NCI-H69 (cell line): Measurements from ENCODE around the gene WWP2.
A peak's percentile ranks its signal among the peaks of the same experiment; 100 is the strongest.
"Not testable (repeated sequence)": the region's sequence is repeated elsewhere in the genome, so short reads cannot be mapped to it uniquely, and the experiment has no call there.

Source experiments
- DNase-seq: peaks from one replicate; lab custom pipeline; 2025; lab: John Stamatoyannopoulos, UW

Gene WWP2

DNA sequence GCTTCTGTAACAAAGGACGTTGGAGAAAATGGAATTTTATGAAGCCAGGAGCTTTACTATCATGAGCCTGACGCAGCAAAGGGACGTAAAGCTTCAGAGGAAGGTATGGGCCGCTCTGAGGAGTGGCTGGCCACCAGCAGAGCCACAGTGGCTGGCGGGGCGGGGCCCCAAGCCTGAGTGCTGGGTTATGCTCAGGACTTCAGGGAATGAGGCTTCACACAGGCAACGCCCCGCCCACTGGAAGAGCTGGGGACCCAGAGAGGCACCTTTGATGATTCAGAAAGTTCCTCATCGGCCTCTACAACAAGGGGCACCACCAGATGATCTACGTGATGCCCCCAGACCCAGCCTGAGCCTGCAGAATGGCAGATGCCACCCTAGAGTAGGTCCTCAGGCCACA, 16.2 kb upstream of the WWP2 start:
- DNase-seq = no peak

DNA sequence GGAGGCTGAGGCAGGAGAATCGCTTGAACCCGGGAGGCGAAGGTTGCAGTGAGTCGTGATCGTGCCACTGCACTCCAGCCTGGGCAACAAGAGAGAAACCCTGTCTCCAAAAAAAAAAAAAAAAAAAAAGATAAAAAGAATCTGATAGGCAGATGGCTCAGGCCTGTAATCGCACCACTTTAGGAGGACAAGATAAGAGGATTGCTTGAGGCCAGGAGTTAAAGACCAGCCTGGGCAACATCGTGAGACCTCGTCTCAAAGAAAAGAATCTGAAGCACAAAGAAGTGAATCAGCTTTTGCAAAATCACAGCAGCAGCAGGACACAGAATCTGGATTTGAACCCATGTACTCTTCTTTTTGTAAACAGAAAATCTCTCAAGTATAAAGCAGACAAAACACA, 15.0 kb upstream of the WWP2 start:
- no peak for DNase-seq

DNA sequence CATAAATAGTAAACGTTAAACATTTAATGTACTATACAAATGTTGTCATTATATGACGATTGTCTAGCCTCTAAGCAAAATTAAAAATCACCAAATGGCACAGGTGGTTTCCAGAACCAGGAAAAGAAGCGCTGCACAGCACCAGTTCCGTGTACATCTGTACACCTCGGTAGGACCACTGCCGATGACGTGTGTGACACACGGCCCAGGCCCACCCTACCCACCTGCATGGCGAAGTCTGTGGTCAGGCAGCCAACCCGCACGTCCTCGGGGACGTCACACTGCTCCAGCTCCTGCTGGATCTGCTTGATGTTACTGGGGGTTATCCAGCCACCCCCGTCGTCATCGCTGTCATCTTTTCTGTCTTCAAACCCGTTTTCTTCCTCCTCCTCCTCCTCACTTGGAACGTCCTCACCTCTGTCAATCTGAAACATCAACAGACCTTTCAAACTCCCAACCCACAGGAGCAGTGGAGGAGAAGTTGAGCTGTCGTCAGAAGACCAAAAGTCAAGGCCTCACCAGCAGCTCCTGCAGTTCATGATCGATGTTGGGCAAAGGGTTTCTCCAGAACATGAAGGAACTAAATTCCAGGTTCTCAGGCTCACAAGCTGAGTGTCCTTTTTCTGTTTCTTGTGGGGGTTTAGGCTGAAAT, 13.3 kb upstream of the WWP2 start:
- DNase-seq = no peak

DNA sequence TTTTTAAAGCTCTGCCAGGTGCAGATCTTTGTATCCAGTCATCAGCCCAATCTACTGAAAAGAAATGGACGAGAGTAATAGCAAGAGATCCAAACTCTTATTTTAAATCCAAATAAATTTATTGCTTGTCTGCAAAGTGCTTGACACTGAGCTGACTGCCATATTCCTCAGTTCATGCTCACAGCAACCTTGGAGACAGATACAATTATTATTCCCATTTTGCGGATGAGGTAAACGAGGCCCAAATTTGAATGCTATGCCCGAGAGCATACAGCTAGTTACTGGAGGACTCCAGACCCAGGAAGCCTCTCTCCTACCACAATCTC, 8.0 kb upstream of the WWP2 start:
- peak; percentile 27 for DNase-seq

DNA sequence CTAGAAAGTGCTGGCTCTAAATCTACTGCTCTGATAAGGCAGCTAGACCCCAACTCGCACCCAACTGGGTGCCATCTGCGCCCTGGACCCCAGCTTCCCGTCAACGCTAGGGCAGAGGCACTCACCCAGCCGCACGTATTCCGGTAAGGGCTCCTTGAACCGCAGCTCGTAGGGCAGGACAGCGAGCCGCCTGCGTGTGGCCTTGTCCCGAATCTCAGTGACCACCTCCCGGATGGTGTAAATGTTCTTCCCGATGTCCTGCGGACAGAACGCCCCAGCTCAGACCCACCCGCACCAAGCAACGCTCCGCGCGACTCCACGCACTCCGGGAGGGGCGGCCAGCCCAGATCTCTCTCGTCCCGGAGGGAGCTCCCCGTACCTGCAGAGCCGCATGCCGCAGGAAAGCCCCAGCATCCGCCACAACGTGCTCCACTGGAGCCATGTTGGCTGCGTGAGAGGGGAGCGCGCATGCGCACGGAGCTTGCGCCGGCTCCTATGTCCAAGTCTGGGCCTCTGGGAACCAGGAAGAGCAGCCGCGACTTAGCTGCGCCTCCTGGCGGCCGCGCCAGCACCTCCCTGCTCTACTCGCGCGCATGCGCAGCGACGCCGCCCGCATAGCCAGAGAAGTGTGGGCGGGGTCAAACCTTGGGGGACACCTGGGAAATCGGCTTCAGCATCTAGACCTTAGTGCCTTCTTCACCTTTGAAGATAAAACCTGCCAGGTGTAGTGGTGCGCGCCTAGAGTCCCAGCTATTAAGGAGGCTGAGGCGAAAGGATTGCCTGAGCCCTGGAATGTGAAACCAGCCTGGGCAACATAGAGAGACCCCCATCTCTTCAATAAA, 7.4 kb upstream of the WWP2 start, which contains the start of gene NOB1:
Gene NOB1, minus strand, starts transcription at position 458 of the 842 bp plus-strand sequence. Its CDS starts 16 bp downstream, at position 442.
- DNase-seq = peak; percentile 93

DNA sequence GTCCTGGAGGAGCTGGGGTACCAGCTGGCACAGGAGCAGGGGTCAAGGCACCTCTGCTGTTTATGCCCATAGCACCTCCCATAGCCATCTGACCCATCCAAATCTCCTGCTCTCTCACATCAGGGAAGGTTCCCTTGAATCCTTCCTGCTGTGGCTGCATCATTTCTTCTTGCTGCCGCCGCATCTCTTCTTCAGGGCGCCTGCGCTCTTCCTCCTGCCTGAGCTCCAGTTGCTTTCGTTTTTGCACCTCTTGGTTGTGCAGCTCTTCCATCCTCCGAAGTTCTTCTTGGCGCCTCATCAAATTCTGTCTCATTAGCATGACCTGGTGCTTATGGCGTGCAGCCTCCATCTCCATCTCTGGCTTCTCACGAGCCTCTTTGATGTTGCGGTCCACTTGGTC, 5.4 kb upstream of the WWP2 start:
- no peak for DNase-seq

DNA sequence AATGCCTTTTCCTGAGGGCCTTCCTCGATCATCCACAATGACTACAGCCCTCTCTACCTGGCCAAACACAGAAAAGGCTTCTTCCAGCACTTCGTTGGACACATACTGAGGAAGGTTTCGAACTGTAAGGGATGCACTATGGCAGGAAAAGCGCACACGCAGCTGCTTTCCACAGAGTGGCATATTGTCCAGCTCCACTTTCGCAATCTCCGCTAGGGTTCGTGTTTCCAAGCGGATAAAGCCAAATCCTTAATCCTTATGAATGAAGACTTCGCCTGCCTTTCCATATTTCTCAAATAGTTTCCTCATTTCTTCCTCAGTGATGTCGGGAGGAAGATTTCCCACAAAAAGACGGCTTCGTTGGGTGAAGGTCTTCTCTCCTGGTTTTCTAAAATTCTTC, 4.8 kb upstream of the WWP2 start:
- DNase-seq = not testable (repeated sequence)

DNA sequence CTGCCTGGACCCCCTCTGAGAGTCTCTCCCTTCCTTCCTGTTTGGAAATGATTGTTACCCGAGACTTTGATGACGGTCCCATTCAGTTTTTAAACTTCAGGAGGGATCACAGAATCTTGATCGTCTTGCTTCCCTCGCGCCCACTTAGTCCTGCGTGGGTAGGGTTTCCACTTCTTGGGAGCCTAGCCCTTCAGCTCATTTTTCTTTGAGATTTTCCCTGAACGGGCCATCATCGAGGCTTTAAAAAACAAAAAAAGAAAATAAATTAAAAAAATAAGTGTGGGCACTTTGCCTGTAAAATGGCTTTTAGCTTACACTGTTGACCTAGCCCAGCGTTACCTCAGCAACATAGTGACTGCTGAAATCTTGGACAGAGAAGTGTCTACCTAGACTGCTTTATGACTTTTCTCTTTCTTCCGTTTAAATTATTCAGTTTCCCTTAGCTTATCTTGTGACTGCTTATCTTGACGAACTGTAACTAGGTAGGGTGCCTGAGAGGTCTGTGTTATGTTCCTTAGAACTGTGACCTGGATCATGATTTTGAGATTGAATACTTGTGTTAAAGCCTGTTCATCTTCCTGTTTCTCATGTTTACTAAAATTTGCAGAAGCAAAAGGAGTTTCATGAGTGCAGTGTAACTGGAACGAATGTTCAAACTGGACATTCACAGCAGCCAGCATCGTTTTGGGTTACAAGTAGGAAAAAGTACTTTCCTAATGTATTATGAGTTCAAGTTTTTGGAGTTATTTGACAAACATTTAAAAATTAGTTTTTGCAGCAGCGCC, 874 bp downstream of the WWP2 start:
- DNase-seq = peak; percentile 14

DNA sequence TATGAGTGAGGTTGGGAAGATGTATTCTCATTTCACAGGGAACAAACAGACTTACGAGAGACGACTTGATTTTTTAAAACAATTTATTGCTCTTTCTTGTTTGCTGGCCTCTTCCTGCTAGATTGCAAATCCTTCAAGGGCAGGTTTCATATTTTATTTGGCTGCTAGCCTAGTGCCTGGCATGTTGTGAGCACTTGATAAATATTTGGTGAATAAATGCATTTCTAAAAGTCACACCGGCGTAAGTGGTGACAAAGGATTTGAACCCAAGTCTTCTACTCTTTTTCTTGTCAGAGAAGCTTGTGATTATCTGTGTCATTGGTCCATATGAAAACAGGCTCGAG, 1.4 kb downstream of the WWP2 start:
- no peak for DNase-seq

DNA sequence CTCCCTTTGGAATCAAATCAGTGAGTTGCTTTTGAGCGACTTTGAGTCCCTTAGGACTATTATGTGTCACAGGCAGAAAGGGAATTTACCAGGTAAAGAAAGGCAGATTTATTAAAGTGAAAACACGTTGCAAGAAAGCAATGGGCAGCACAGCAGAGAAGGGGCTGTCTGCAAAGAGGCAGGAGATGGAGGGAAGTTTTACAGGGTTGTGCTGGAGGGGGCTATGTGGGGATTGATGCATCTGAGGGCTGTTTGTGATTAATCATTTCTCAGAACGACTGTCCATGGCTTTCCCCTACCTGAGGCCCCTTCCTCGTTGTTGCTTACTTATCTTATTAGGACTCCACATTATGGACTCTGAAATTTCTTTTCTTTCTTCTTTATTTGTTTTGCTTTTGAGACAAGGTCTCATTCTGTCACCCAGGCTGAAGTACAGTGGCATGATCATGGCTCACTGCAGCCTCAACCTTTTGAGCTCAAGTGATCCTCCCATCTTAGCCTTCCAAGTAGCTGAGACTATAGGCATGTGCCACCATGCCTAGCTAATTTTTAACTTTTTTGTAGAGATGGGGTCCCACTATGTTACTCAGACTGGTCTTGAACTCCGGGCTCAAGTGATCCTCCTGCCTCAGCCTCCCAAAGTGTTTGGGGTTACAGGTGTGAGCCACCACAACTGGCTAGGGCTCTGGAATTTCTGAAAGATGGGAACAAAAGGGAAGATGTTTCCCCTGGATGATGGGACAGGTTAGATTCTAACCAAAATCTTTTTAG, 5.5 kb downstream of the WWP2 start:
- no peak for DNase-seq

DNA sequence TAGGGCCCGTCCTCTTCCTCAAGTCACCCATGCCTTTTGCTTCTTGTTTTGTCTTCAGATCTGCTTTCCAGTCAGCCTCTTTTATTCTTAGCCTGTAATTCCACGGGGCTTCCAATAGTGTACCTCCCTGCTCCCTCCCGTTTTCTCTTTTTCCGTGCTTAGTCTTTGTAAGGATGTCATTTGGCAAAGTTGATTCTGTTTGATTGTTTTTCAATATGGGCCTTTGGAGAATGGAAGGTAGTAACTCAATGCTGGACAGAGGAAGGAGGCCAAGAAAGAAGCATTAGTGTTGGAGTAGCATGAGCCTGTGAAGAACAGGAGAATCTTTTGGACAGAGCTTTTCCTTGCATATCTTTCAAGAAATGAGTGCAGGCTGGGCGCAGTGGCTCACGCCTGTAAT, 6.5 kb downstream of the WWP2 start:
- DNase-seq = no peak

DNA sequence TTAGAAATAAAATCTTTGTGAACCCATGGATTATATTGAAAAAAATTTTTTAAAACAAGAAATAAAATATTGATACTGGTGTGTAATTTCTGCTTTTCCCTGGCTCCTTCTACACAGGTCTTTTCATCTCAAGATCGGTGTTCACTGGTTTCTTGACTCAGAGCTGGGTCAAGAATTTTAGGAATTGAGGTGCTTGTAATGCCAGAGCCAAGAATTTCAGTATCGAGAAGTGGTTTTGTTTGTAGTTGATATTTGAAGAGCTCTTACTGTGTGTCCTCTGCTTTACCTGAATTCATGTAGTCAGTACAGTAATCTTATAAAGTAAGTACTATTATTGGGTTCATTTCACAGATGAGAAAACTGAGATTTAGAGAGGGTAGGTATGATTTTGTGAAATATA, 7.3 kb downstream of the WWP2 start:
- no peak for DNase-seq

DNA sequence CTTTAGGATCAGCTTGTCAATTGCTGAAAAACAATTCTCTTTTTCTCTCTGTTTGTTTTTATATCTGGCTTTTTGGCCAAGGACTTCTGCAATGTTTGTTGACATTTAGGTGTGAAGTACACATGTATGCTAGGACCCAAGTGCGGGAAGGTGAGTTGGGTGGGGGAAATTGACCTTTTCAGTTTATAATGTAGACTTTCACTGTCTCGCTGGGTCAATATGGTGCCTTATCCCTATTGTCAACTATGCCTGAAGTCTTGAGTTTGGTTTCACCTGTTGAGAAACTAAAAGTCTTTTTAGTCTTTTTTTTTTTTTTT, 9.5 kb downstream of the WWP2 start:
- no peak for DNase-seq

DNA sequence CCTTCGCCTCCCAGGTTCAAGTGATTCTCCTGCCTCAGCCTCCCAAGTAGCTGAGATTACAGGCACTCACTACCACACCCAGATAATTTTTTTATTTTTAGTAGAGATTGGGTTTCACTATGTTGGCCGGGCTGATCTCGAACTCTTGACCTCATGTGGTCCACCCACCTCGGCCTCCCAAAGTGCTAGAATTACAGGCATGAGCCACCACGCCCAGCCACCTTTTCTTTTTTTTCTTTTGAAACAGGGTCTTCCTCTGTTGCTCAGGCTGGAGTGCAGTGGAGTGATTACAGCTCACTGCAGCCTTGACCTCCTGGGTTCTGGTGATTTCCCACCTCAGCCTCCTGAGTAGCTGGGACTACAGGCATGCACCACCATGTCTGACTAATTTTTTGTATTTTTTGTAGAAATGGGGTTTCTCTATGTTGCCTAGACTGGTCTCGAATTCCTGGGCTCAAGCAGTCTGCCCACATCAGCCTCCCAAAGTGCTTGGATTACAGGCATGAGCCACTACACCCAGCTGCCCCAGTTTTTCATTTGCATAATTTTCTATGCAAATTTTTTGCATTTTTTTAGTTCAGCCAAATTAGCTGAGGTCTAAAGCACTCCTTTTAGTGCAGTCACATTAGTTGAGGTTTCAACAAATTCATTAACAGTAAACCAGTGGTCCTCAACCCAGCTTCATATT, 11.3 kb downstream of the WWP2 start:
- DNase-seq = no peak

DNA sequence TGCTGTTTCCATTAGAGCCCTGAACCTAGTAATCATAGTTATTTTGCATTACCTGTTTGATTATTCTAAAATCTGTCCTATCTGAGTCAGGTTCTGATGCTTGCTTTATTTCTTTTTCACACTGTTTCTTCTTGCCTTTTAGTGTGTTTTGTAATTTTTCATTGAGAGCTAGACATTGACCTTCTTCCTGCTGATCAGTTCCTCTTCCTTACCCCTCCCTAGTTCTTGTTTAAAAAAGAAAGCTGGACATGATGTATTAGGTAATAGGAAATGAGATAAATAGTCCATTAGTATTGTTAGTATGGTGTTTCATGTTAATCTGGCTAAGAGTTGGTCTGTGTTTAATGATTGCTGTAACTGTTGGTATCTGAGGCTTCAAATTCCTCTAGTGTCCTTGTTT, 13.4 kb downstream of the WWP2 start:
- no peak for DNase-seq

DNA sequence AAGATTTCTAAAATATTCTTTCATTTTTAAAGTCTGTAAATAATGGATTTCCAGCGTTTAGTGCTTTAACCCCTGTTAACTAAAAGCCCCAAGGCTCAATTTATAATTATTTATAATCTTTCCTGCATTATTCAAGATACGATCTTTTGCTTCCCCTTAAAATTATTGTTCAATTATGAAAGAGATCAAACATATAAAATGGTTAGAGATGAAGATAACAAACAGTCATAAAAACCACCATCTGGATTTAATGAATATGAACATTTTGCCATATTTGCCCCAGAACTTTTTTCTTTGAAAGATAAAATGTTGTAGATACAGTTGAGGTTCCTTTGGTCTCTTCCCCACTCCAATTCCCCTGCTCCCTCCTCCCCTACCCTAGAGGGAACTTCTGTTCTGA, 17.6 kb downstream of the WWP2 start:
- no peak for DNase-seq

DNA sequence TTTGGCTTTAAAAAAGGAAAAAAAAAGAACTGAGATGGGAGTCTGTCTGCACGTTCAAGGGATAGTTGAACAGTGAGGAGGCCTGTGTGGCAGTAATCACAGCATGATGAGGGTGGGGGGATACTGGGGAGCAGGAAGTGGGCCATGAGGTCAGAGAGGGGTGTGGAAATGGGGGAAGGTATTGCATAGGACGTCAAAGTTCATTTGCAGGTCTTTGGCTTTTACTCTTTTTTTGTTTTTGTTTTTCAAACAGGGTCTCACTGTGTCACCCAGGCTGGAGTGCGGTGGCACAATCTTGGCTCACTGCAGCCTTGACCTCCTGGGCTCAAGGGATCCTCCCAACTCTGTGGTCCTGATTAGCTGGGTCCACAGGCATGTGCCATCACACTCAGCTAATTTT, 19.0 kb downstream of the WWP2 start:
- DNase-seq = no peak

DNA sequence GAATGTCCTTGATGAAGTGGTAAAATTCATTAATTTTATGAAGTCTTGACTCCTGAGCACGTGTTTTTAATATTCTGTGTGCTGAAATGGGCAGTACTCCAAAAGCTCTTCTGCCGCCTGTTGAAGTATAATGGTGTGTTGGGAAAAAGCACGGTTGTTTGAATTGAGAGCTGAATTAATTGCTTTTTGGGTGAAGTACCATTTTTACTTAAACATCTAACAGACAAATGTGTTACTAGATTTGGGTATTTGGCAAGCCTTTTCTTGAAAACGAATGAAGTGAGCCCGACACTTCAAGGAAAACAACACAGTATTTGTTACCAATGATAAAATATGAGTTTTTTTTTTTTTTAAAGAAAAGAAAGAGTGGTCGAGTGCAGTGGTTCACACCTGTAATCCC, 22.5 kb downstream of the WWP2 start:
- DNase-seq = no peak

DNA sequence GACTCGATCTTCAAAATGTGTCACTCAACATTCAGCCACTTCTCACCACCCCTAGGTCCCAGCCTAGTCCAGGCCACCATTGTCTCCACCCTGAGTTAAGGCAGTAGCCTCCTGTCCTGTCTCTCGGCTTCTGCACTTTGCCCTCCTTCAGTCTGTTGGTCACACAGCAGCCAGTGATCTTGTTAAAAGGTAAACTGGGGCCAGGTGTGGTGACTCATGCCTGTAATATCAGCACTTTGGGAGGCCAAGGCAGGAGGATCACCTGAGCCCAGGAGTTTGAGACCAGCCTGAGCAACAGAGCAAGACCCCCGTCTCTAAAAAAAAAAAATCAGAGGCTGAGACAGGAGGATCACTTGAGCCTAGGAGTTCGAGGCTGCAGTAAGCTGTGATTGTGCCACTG, 25.8 kb downstream of the WWP2 start:
- no peak for DNase-seq

DNA sequence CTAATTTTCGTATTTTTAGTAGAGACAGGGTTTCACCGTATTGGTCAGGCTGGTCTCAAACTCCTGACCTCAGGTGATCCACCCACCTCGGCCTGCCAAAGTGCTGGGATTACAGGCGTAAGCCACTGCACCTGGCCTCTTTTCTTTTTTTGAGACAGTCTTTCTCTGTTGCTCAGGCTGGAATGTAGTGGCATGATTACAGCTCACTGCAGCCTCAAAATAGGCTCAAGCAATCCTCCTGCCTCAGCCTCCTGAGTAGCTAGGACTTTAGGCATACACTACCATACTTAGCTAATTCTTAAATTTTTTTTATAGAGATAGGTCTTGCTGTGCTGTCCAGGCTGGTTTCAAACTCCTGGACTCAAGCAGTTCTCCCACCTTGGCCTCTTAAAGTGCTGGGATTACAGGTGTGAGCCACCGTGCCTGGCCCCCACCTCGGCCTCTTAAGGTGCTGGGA, 29.3 kb downstream of the WWP2 start:
- not testable (repeated sequence) for DNase-seq

DNA sequence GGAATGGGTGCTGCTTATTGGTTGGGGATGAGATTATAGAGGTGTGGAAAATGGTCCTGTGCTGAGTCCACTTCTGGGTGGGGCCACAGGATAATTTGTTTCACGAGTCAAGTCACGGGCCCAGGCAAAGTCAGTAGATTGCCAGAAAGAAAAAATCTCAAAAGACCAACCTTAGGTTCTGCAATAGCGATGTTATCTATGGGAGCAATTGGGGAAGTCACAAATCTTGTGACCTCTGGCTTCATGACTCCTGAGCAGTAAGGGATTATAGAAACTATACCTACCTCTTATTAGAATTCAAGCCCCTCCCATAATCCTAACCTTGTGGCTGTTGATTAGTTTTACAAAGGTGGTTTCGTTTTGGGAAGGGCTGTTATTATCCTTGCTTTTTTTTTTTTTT, 31.4 kb downstream of the WWP2 start:
- DNase-seq = no peak

DNA sequence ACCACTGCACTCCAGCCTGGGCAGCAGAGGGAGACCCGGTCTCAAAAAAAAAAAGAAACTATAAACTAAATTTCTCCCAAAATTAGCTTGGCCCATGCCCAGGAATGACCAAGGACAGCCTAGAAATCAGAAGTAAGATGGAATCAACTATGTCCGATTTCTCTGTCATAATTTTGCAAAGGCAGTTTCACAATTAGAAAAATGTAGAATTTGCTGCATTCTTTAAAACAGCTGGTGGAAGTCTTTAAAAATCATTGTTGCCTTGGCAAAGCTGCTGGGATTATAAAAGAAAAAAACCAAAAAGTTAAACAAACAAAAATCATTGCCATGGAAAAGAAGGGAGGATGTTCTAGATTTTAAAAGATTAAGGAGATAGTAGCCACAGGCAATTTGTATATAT, 32.4 kb downstream of the WWP2 start:
- DNase-seq = no peak
